H1 (cell line): ENCODE data around the gene NWD2. TPM values are rescaled to one million over a fixed set of nuclear protein-coding genes. Genes with fewer than 3 reads are reported as not detected.

ENCODE experiments used
- CTCF ChIA-PET: fragments of 300-600 bp; sonication (Branson Sonifier 250); formaldehyde crosslinking; loops from one replicate; lab custom pipeline; 2021; ENCODE audit not compliant: partially characterized antibody; lab: Charles Lee
- POLR2A ChIA-PET: fragments of 300-600 bp; sonication (Branson Sonifier 250); formaldehyde crosslinking; loops from one replicate; lab custom pipeline; 2021; ENCODE audit warnings: inconsistent platforms; ENCODE audit not compliant: partially characterized antibody; lab: Charles Lee
- DNase-seq, 2 experiments: peaks; one replicate each; pipeline versions ENCODE4 v3.0.0 to v3.0.0-alpha.2; 2010 to 2022; ENCODE audit warnings: low spot score in 2 of 2, low read depth in 1 of 2, mixed read lengths in 1 of 2
- FAIRE-seq: peaks from 2 replicates; lab custom pipeline; 2011; peaks lifted over from hg19 to GRCh38; lab: Jason Lieb, UNC
- H2AFZ ChIP-seq: 2 replicates; pipeline ENCODE4 v1.8.1; 2012; ENCODE audit warnings: low read length, inconsistent platforms
- H2AK5ac ChIP-seq: 2 replicates; pipeline ENCODE4 v1.6.1; 2013; ENCODE audit warnings: low read depth, low read length
- H2BK120ac ChIP-seq: replicated peaks from 2 replicates; pipeline ENCODE3; 2013; ENCODE audit warnings: low read depth, low read length, inconsistent platforms
- H2BK12ac ChIP-seq: 2 replicates; pipeline ENCODE4 v1.6.1; 2013; ENCODE audit warnings: low read depth, low read length
- H2BK15ac ChIP-seq: 2 replicates; pipeline ENCODE4 v1.6.1; 2013; ENCODE audit warnings: low read length
- H2BK20ac ChIP-seq: 2 replicates; pipeline ENCODE4 v1.6.1; 2013; ENCODE audit warnings: low read length
- H2BK5ac ChIP-seq: 2 replicates; pipeline ENCODE4 v1.6.1; 2013; ENCODE audit warnings: low read depth, low read length
- H3K14ac ChIP-seq: 2 replicates; pipeline ENCODE4 v1.6.1; 2013; ENCODE audit warnings: inconsistent platforms; ENCODE audit not compliant: insufficient read length
- H3K18ac ChIP-seq: 2 replicates; pipeline ENCODE4 v1.6.1; 2013; ENCODE audit warnings: low read length; ENCODE audit errors: extremely low read depth
- H3K23ac ChIP-seq: 2 replicates; pipeline ENCODE4 v1.6.1; 2013; ENCODE audit warnings: inconsistent platforms; ENCODE audit not compliant: insufficient read length
- H3K23me2 ChIP-seq: 2 replicates; pipeline ENCODE4 v1.6.1; 2013; ENCODE audit warnings: low read depth, low read length
- H3K27ac ChIP-seq: 2 replicates; pipeline ENCODE4 v1.6.1; 2011; ENCODE audit warnings: low read depth, low read length, inconsistent platforms
- H3K27me3 ChIP-seq, 4 experiments: replicated peaks in 1 of 4; 1 replicate in 1 of 4; 2 replicates in 3 of 4; pipeline versions ENCODE4 v1.6.1 to v1.8.1; 2011 to 2013; ENCODE audit warnings: low read length in 3 of 4, mild to moderate bottlenecking in 3 of 4, inconsistent platforms in 2 of 4, mixed read lengths in 2 of 4, moderate library complexity in 1 of 4; ENCODE audit not compliant: control insufficient read depth in 3 of 4, insufficient read depth in 3 of 4; ENCODE audit errors: extremely low read depth in 1 of 4
- H3K36me3 ChIP-seq, 4 experiments: 2 replicates each; pipeline versions ENCODE4 v1.6.1 to v1.8.1; 2011 to 2013; ENCODE audit warnings: mild to moderate bottlenecking in 4 of 4, low read length in 3 of 4, moderate library complexity in 2 of 4, control low read depth in 1 of 4, inconsistent platforms in 1 of 4; ENCODE audit not compliant: insufficient read depth in 4 of 4, control insufficient read depth in 2 of 4
- H3K4ac ChIP-seq: replicated peaks from 2 replicates; pipeline ENCODE3; 2013; ENCODE audit warnings: low read length, low read depth, mixed read lengths, inconsistent platforms; ENCODE audit not compliant: insufficient read length
- H3K4me1 ChIP-seq, 4 experiments: replicated peaks in 1 of 4; 1 replicate in 1 of 4; 2 replicates in 3 of 4; pipeline versions ENCODE4 v1.6.1 to v1.8.1; 2011 to 2013; ENCODE audit warnings: low read length in 3 of 4, inconsistent platforms in 2 of 4, mixed read lengths in 1 of 4; ENCODE audit not compliant: insufficient read depth in 4 of 4, control insufficient read depth in 3 of 4
- H3K4me2 ChIP-seq, 2 experiments: 2 replicates each; pipeline versions ENCODE4 v1.6.1 to v1.8.1; 2011 to 2013; ENCODE audit warnings: low read depth in 2 of 2, low read length in 2 of 2, control low read depth in 1 of 2, inconsistent platforms in 1 of 2, mild to moderate bottlenecking in 1 of 2; ENCODE audit not compliant: insufficient read depth in 1 of 2
- H3K4me3 ChIP-seq, 4 experiments: fragments of 200-600, 300-600 bp in 1 of 4; sonication (generic), shearing (Covaris generic), sonication (Bioruptor Twin) in 1 of 4; 2 replicates each; pipeline versions ENCODE4 v1.5.1 to v1.8.1; 2011 to 2016; ENCODE audit warnings: low read length in 4 of 4, low read depth in 3 of 4, control low read depth in 2 of 4, inconsistent platforms in 2 of 4, mild to moderate bottlenecking in 2 of 4, mixed read lengths in 1 of 4, moderate library complexity in 1 of 4; ENCODE audit not compliant: insufficient read depth in 2 of 4; ENCODE audit errors: extremely low read depth in 1 of 4
- H3K56ac ChIP-seq: replicated peaks from 2 replicates; pipeline ENCODE3; 2013; ENCODE audit warnings: low read depth, mild to moderate bottlenecking, mixed read lengths, low read length, inconsistent platforms; ENCODE audit not compliant: insufficient read length
- H3K79me1 ChIP-seq: 2 replicates; pipeline ENCODE4 v1.6.1; 2013; ENCODE audit warnings: low read depth, low read length, control low read depth
- H3K79me2 ChIP-seq, 2 experiments: 2 replicates each; pipeline versions ENCODE4 v1.6.1 to v1.8.1; 2012 to 2013; ENCODE audit warnings: low read length in 2 of 2, mild to moderate bottlenecking in 2 of 2, inconsistent platforms in 1 of 2; ENCODE audit not compliant: insufficient read depth in 2 of 2, control insufficient read depth in 1 of 2
- H3K9ac ChIP-seq, 4 experiments: replicated peaks in 1 of 4; 1 replicate in 1 of 4; 2 replicates in 3 of 4; pipeline versions ENCODE4 v1.6.1 to v1.8.1; 2011 to 2013; ENCODE audit warnings: low read depth in 3 of 4, low read length in 3 of 4, control low read depth in 2 of 4, mild to moderate bottlenecking in 2 of 4, moderate library complexity in 2 of 4, inconsistent platforms in 1 of 4; ENCODE audit errors: extremely low read depth in 1 of 4
- H3K9me3 ChIP-seq, 2 experiments: 2 replicates each; pipeline versions ENCODE4 v1.6.1 to v1.8.1; 2012 to 2013; ENCODE audit warnings: mild to moderate bottlenecking in 2 of 2, moderate library complexity in 2 of 2, control low read depth in 1 of 2, inconsistent platforms in 1 of 2, low read depth in 1 of 2, low read length in 1 of 2, mixed read lengths in 1 of 2; ENCODE audit not compliant: insufficient read depth in 2 of 2
- H4K20me1 ChIP-seq, 2 experiments: replicated peaks in 1 of 2; 2 replicates each; pipeline versions ENCODE3 to v1.8.1; 2011 to 2013; ENCODE audit warnings: inconsistent platforms in 2 of 2, low read length in 2 of 2, mild to moderate bottlenecking in 1 of 2; ENCODE audit not compliant: insufficient read depth in 2 of 2, control insufficient read depth in 1 of 2
- H4K5ac ChIP-seq: 2 replicates; pipeline ENCODE4 v1.6.1; 2013; ENCODE audit warnings: low read length, low read depth, mixed read lengths, inconsistent platforms; ENCODE audit not compliant: insufficient read length
- H4K8ac ChIP-seq: 2 replicates; pipeline ENCODE4 v1.8.0; 2013; ENCODE audit warnings: mild to moderate bottlenecking, moderate library complexity, low read length, inconsistent platforms; ENCODE audit not compliant: insufficient read depth; ENCODE audit errors: extremely low read depth
- H4K91ac ChIP-seq: replicated peaks from 2 replicates; pipeline ENCODE3; 2013; ENCODE audit warnings: low read length, mixed read lengths, inconsistent platforms; ENCODE audit not compliant: insufficient read length
- WGBS, 2 experiments: shearing (Covaris generic) in 1 of 2; methylation state at CpG; one replicate each; pipeline versions ENCODE4 v1.1.6 to v1.1.7; 2013 to 2015; ENCODE audit warnings: low lambda C conversion rate in 2 of 2, mixed read lengths in 2 of 2, inconsistent platforms in 1 of 2, low coverage in 1 of 2, missing lambda C conversion rate in 1 of 2; ENCODE audit not compliant: insufficient replicate concordance in 2 of 2, insufficient coverage in 1 of 2, insufficient read length in 1 of 2; ENCODE audit errors: extremely low coverage in 1 of 2, missing lambda C conversion rate in 1 of 2; 5-methylcytosine and 5-hydroxymethylcytosine counted together
- polyA plus RNA-seq, 7 experiments: library from polyadenylated mRNA; depleted of rRNA in 3 of 7; stranded (reverse) in 5 of 7; unstranded in 2 of 7; fragments of >200 nt in 5 of 7; fragments of 200-250 nt in 2 of 7; gene quantifications; 1 replicate in 5 of 7; 2 replicates in 1 of 7; 4 replicates in 1 of 7; pipeline versions ENCODE4 v1.2.1 to v1.2.3, GENCODE V29; 2011 to 2013; ENCODE audit warnings: missing spikeins in 2 of 7, mixed read lengths in 2 of 7
- total RNA-seq: library from RNA; stranded (reverse); fragmentation: NEBNext Ultra II Directional; extraction: Animal tissue kit (Norgen Biotek cat#: 25700); gene quantifications from 2 replicates; pipeline ENCODE4 v1.2.1, GENCODE V29; 2021

The NWD2 gene
- total and polyA plus RNA-seq, 2 of the 8 experiments (the other 6 are each of a cell fraction or from before 2014, with no cell fraction given) = under 0.01 TPM; not detected in 1

- CTCF ChIA-PET = interaction anchor here (0.6 to 7.8 kb wide), 4 partner anchors 16 to 870 kb away, joined by 3 to 107 read pairs (median 4); no protein-coding TSS in a partner anchor
- DNase-seq (no peak), FAIRE-seq (no peak)
- H3K4me3 ChIP-seq = no peak overlapping the region
- no peak overlapping the region for H2BK120ac ChIP-seq
- H3K23ac ChIP-seq = no peak overlapping the region
- H4K91ac ChIP-seq = no peak overlapping the region
- no peaks in the 10 kb centered on the region for H3K36me3 ChIP-seq
- no peak overlapping the region for H2AFZ ChIP-seq
- H3K27me3 ChIP-seq = peaks cover 0 to 17% (median 6%) of the 10 kb centered on the region in 4 experiments; a peak in 5 of 7 replicates
- H3K4me2 ChIP-seq = no peak overlapping the region
- H4K5ac ChIP-seq = no peak overlapping the region
- H4K8ac ChIP-seq = no peak overlapping the region
- POLR2A ChIA-PET = interaction anchor here (0.6 kb wide), 1 partner anchor 60 kb away, joined by 3 read pairs; no protein-coding TSS in a partner anchor
- H4K20me1 ChIP-seq = no peaks in the 10 kb centered on the region
- H3K18ac ChIP-seq = no peak overlapping the region
- H3K9ac ChIP-seq = no peak overlapping the region
- H3K27ac ChIP-seq = no peak overlapping the region
- WGBS, 2 experiments = 91% methylated on average over 2 of the region's 2 CpGs; no CpG with 5 or more reads in 1 of the 2 experiments
- no peak overlapping the region for H3K14ac ChIP-seq
- H3K79me2 ChIP-seq = no peaks in the 10 kb centered on the region
- no peak overlapping the region for H3K56ac ChIP-seq
- no peak overlapping the region for H2BK20ac ChIP-seq
- peaks cover 0 to 5% (median 1%) of the 10 kb centered on the region in 4 experiments; a peak in 2 of 7 replicates for H3K4me1 ChIP-seq
- H2AK5ac ChIP-seq = no peak overlapping the region
- no peak overlapping the region for H2BK5ac ChIP-seq
- no peaks in the 10 kb centered on the region for H3K9me3 ChIP-seq
- H3K23me2 ChIP-seq = peaks cover 7% of the 10 kb centered on the region; the same call in 1 of the 2 replicates
- no peak overlapping the region for H2BK15ac ChIP-seq
- no peak overlapping the region for H3K4ac ChIP-seq
- H3K79me1 ChIP-seq = no peaks in the 10 kb centered on the region
- H2BK12ac ChIP-seq = no peak overlapping the region
These were observed 205.8 kb downstream of the NWD2 start for GRCh38 chr4:37450309-37450708.
